ENCODE data around the gene TMEM233.
"Not testable (repeated sequence)": the region's sequence is repeated elsewhere in the genome, so short reads cannot be mapped to it uniquely, and the experiment has no call there.

Gene TMEM233

GRCh38 chr12:119613319-119613936 lies 19.9 kb downstream of the TMEM233 start:
- no peak for DNase-seq

DNA sequence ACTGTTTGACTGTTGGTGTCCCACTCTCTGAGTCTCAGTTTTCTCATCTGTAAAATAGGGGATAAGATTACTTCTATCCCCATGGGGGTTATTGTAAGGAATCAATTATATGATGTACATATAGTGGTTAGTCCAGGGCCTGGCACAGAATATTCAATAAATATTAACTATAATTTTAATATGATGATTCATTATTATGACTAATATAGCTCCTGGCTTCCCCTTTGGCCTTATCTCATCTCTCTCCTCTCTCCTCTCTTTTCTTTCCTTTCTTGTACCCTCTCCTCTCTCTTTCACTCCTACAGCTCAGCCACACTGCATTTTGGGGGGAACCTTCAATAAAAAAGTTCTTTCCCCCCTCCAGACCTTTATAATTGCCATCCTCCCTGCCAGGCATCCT lies 21.1 kb downstream of the TMEM233 start:
- DNase-seq, result no peak

GRCh38 chr12:119615518-119616475 lies 22.2 kb downstream of the TMEM233 start:
- no peak for DNase-seq

DNA sequence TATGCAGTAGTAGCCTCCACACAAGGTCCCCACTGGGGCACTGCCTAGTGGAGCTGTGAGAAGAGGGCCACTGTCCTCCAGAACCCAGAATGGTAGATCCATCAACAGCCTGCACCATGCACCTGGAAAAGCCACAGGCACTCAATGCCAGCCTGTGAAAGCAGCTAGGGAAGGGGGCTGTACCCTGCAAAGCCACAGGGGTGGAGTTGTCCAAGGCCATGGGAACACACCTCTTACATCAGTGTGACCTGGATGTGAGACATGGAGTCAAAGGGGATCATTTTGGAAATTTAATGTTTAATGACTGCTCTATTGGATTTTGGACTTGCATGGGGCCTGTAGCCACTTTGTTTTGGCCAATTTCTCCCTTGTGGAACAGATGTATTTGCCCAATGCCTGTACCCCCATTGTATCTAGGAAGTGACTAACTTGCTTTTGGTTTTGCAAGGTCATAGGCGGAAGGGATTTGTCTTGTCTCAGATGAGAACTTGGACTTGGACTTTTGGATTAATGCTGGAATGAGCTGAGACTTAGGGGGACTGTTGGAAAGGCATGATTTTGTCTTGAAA lies 24.8 kb downstream of the TMEM233 start:
- DNase-seq, result not testable (repeated sequence)

DNA sequence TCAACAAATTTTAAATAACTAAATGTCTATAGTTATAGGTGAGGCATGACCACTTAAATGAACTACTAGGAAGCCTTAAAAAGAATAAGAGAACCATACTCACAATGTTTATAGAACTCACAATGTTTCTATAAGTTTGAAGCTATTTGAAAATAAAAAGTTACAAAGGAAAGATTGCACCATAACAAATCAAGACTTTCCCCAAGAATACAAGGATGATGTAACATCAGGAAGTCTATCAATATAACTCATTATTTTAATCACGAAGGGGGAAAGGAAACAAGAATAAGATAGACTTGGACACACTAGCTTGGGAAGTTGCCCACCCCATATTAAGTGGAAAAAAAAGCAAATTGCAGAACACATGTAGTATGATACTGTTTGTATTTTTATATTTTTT lies 26.9 kb downstream of the TMEM233 start:
- no peak for DNase-seq

DNA sequence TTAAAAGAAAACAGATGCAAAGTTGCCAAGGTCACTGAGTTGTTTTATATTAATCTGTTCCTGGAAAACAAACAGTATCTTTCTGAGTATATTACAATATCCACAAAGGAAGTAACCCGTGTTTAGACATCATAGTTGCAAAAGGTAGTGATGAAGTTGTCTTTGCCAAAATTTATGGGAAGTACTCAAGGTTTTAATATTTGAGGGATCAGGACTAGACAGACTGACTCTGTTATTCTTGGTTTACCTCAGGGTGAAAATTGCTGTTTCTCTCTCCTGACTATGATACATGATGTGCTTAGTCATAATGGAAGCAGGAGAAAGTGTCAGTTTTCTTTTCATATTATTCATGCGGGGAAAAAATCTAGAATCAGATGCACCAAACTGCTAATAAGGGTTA lies 28.3 kb downstream of the TMEM233 start:
- DNase-seq, result no peak

DNA sequence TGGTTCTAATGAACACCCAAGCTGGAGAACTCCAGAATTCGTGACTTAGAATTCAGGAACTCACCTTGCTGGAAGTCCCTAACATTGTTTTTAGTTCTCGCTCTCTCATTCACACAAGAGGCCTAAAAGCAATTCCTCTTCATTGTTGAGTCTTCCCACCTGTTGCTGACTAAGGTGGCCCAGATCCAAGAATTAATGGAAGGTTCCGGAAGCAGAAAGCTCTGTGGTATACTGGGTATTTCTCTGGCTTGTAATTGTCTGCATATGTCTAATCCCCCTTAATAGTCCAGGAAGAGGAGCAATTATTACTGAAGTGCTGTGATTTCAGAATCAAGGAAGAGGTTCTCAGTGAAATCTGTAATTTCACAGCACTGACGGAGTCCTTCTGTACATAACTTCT lies 31.4 kb downstream of the TMEM233 start:
- no peak for DNase-seq

DNA sequence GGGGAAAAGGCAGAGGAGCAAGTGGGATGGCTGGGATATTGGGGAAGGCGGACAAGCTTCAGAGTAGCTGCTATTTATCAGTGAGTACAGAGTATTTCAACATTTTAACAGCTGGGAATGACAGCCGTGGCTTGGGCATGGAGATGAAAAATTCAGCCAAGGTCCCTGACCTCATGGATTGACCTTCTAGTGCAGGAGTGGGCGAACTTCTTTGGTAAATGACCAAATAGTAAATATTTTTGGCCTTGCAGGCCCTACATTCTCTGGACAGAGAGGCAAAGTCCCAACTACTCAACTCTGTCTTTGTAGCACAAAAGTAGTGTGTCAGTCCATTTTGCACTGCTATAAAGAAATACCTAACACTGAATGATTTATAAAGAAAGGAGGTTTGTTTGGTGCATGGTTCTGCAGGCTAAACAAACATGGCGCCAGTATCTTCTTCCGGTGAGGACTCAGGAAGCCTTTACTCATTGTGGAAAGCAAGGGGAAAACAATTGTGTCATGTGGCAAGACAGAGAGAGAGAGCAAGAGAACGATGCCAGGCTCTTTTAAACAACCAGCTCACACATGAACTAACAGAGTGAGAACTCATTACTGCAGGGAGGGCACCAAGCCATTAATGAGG lies 33.6 kb downstream of the TMEM233 start:
- no peak for DNase-seq

DNA sequence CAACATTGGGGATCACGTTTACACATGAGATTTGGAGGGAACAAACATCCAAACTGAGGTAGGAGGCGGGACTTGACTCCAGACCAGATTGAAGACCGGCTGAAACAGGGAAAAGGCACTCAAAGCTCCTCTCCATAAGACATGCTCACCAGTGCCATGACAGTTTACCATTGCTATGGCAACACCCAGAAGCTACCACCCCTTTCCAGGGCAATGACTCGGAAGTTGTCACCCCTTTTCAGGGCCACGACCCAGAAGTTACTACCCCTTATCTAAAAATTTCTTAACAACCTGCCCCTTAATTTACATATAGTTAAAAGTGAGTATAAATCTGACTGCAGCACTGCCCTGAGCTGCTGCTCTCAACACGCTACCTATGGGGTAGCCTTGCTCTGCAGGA lies 34.1 kb downstream of the TMEM233 start:
- no peak for DNase-seq

DNA sequence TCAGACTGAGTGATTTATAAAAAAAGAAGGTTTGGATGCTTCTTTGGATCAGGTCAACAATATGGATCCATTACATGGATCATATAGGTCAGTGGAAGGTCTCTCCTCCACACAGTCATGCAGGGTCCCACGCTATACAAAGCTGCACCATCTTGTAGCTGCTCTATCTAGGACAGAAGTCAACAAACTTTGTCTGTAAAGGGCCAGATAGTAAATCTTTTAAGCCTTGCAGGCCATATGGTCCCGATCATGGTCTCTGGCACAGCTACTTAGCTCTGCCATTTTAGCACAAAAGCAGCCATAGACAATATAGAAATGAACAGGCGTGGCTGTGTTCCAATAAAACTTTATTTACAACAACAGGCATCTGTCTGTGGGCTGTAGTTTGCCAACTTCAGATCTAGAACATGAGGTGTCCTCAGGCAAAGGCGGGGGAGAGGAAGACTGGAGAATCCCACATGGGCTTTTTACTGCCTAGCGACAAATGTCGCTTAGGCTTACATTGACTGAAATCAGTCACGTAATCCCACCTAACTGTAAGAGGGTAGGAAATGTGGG lies 36.7 kb downstream of the TMEM233 start:
- DNase-seq, result no peak

DNA sequence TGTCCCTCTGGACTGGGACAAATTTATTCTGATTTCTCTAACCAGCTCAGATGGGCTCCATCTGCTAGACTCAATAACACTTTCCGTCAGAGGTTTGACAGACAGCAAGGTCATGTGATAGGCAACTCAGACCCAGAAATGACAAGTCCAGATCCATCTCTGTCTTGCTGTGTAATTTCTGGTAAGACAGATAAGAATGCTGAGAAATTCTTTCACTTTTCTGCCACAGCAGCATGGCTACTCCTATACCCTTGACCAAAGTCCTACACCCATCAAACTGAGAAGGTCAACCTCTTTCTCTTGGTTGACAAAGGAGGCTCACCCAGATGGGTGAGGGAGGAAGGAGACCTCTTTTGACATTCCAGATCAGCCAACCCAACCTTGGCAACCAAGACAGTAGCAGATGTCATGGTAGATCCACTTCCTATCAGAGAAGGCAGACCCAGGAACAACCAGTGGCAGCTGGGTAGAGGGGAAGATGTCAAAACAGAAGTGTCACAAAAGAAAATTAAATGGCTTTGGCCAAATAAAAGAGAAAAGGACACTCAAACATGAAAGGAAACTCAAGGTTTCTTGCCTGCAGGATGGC lies 37.5 kb downstream of the TMEM233 start:
- no peak for DNase-seq

DNA sequence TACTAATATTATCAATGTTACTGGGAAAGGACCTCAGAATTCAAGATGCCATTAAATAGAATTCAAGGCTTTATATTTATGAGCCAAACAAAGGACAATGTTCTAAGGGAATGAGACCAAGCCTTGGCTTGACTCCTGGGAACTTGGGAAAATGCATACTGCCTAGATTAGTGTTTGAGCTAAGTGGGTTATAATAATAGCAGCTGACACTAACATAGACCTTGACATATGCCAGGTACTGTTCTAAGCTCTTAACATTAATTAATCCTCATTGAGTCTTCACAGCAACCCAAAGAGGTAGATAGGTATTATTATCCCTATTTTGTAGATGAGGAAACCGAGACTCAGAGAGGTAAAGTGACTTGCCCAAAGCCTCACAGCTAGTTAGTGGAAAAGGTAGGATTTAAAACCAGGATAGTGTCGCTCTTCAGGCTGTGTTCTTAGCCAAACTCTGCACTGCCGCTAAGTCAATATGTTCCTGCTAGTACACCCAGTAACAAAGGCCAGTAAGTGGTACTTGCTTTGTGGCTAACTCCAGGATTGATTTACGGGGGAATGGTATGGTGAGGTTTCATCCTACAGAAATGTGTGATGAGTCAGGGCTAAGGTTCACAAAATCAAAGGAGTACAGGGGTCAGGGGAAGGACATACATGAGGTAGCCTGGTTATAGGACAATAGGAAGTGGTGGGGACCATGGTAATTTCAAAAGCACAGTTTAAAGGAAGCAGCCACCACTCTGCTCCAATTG lies 38.5 kb downstream of the TMEM233 start:
- DNase-seq, result no peak

- DNase-seq, result no peak
These were observed 41.2 kb downstream of the TMEM233 start for GRCh38 chr12:119634743-119635142.

DNA sequence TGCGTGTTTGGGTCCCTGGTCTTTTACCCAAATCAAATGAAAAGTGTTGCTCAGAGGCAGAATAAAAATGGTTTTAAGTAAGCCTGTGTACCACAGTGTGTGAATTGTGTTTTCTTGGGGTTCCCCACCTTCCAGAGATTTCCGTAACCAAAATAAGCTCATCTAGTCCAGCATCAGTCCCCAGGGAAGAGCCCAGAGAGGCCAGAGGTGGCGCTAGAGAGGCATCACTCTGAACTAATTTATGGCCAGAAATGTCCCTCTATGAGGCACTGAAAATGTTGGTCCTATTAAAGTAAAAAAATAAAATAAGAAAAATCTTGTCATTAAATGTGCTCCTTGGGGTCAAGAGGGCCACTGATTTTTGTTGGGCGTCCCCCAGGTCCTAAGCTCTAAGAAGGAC lies 49.4 kb downstream of the TMEM233 start:
- no peak for DNase-seq

DNA sequence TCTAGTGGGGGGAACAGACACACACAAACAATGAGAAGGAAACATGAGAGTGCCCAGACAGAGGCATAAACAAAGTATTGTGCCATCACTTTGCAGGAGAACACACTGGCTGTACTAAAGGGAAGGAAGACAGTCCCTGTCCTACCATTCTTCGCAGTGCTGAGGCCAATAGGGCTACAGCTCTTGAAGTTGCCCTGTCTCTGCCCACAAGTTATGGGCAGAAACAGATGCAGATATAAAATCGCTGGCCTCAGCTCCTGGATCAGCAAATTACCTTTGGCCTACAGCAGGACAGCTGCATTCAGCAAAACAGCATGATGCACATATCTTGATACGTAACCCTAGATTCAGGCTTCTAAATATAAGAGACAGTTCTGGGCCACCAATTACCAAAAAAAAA lies 51.4 kb downstream of the TMEM233 start:
- no peak for DNase-seq

- no peak for DNase-seq
These were observed 52.0 kb downstream of the TMEM233 start for GRCh38 chr12:119645535-119646059.

DNA sequence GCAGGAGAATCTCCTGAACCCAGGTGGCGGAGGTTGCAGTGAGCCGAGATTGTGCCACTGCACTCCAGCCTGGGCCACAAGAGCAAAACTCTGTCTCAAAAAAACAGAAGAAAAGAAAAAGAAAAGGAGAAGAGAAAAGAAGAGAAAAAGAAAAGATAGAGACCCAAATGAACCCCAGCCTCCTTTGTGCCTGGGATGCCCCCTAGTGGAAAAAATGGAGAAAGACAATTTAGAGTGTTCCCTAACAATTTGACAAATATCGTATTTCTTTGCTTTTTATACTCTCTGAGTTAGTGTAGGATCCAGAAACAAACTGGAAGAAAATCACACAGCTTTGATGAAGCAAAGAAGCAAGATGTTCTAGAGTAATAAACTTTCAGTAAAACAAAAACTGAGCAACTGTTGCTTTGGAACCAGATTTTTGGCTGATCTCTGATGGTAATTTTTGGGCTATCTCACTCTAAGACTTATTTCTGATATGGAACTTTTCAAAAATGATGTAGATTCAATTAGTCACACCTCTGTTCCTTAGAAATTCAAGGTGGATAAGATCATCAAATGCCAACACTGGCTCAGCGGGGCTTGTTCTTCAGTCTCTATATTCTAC lies 55.7 kb downstream of the TMEM233 start:
- peak in 1 of 2 donors; percentile 25 for DNase-seq

- no peak for DNase-seq
These were observed 59.1 kb downstream of the TMEM233 start for GRCh38 chr12:119652665-119653064.

DNA sequence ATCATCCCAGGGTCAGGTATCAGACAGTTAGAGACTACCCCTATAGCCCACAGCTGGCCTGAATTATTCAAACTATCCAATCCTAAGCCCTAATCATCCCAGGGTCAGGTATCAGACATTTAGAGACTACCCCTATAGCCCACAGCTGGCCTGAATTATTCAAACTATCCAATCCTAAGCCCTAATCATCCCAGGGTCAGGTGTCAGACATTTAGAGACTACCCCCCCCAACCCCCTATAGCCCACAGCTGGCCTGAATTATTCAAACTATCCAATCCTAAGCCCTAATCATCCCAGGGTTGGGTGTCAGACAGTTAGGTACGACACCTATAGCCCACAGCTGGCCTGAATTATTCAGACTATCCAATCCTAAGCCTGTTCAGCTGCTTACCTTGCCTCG lies 63.4 kb downstream of the TMEM233 start:
- not testable (repeated sequence) for DNase-seq

DNA sequence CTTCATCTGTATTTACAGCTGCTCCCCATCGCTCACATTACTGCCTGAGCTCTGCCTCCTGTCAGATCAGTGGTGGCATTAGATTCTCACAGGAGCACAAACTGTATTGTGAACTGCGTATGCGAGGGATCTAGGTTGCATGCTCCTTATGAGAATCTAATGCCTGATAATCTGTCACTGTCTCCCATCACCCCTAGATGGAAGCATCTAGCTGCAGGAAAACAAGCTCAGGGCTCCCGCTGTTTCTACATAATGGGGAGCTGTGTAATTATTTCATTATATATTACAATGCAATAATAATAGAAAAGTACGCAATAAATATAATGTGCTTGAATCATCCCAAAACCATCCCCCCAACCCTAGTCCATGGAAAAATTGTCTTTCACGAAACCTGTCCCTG lies 64.6 kb downstream of the TMEM233 start:
- not testable (repeated sequence) for DNase-seq

DNA sequence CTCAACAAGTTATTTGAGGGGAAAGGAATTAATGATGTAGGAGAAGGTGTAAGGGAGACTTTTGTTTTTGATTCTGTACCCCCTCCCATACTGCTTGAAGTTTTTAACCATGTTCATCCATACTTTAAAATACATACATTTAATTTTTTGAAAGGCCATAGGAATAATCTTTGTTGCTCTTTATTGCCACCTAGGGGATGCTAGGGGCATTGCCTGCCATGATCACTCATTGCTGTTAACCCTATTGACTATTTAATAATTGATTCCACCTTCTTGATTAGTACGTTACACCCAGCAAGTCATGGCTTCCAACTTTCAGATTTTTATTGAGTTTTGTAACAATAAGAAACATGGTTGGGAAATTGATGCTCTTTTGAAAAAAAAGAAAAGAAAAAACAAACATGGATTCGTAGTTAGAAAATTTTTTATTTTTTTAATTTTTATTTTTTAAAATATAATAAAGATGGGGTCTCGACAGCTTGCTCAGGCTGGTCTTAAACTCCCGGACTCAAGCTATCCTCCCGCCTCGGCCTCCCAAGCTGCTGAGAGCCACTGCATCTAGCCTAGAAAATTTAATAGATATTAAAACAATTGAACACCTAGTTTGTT lies 65.8 kb downstream of the TMEM233 start:
- DNase-seq, result peak; percentile 29 to 66

Measured in CD4-positive, alpha-beta T cell treated with Interleukin-4 for 1 hour (primary cell).